HUES64 (cell line): ENCODE data around the gene RSPRY1.
"Not testable (repeated sequence)": the region's sequence is repeated elsewhere in the genome, so short reads cannot be mapped to it uniquely, and the experiment has no call there.

Source experiments
- H3K27ac ChIP-seq: 2 replicates; pipeline ENCODE4 v1.7.0; 2013; ENCODE audit warnings: low read depth, low read length, inconsistent platforms
- H3K27me3 ChIP-seq: 2 replicates; pipeline ENCODE4 v1.6.1; 2013; ENCODE audit warnings: mild to moderate bottlenecking, low read length; ENCODE audit not compliant: insufficient read depth
- H3K36me3 ChIP-seq: 2 replicates; pipeline ENCODE4 v1.6.1; 2013; ENCODE audit warnings: mild to moderate bottlenecking, low read length; ENCODE audit not compliant: insufficient read depth
- H3K4me1 ChIP-seq: 2 replicates; pipeline ENCODE4 v1.6.1; 2013; ENCODE audit warnings: mild to moderate bottlenecking, low read length, moderate library complexity; ENCODE audit not compliant: insufficient read depth
- H3K4me3 ChIP-seq: 2 replicates; pipeline ENCODE4 v1.5.1; 2013; ENCODE audit warnings: mild to moderate bottlenecking, low read length, moderate library complexity
- H3K9ac ChIP-seq: 2 replicates; pipeline ENCODE4 v1.6.1; 2013; ENCODE audit warnings: mild to moderate bottlenecking, low read depth, low read length
- H3K9me3 ChIP-seq: 2 replicates; pipeline ENCODE4 v1.6.1; 2013; ENCODE audit warnings: low read depth, low read length; ENCODE audit not compliant: insufficient read depth
- WGBS: fragments of 150-250, 120-280 bp; methylation state at CpG from one replicate; pipeline ENCODE4 v1.1.7; 2013; ENCODE audit warnings: missing lambda C conversion rate; 5-methylcytosine and 5-hydroxymethylcytosine counted together

Gene RSPRY1

DNA sequence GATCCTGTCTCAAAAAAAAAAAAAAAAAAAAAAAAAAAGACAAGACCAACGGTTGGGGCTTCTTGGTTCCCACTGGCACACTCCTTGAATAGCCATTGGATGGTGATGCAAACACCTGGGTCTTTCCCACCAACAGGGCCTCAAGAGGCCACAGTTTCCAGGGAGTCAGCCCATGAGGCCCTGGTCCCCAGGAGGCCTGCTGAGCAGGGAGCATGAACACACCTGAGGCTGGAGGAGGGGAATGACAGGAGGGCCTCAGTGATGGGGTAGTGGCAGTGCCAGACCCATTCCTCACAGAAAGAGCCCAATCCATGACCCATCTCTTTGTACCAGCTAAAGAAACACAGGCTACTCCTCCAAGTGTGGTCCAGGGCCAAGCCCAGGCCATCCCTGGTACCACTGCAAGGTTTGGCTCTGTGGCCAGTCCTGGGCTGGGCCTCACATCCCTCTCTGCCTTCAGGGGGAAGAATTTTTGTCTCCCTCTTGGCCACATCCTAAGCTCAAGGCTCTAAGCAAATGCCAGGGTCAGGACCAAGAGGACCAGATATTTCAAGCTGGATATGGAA is 72.9 kb downstream of the RSPRY1 start:
- H3K9ac ChIP-seq = no peak overlapping the region
- H3K4me1 ChIP-seq = peaks cover 12% of the 10 kb centered on the region
- no peak overlapping the region; the same call in 1 of the 2 replicates for H3K27ac ChIP-seq
- no peaks in the 10 kb centered on the region for H3K27me3 ChIP-seq
- WGBS = 86% methylated on average over 1 of the region's 1 CpG
- no peak overlapping the region for H3K4me3 ChIP-seq
- H3K9me3 ChIP-seq = no peaks in the 10 kb centered on the region
- peaks cover 3% of the 10 kb centered on the region; the same call in 1 of the 2 replicates for H3K36me3 ChIP-seq

DNA sequence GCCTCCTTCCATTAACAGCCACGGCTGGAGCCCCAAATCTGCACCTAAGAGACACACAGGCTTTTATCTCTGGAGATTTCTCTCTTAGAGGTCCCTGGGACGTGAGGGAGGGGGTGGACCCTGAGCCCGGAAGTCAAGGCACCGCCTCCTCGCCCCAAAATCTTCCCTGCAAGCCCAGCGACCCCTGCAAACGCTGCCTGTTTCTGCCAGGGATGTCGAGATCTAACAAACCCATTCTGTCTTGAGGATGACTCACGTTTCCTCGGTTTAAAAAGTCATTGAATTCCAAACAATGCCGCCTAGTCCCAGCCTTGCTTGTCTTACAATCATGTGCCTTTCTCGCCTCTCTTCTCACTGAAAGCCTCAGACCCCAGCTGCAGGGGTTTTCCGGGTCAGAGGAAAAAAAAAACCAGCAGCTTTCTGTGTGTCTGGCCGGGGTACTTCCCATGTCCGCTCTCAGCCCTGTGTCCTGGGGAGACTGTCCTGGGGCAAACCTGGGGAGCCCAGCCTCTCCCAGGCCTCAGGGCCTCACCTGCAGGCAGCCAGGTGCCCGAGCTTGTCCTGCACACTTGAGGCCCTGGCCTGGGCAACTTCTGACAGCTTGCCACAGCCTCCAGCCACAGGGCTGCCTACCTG is 74.3 kb downstream of the RSPRY1 start:
- Histone ChIP-seq H3K4me3 (peak overlapping the region; percentile 13; the same call in 1 of the 2 replicates), H3K27me3 (no peaks in the 10 kb centered on the region), H3K27ac (peak overlapping the region; percentile 80), H3K9ac (peak overlapping the region; percentile 53), H3K4me1 (peaks cover 12% of the 10 kb centered on the region), H3K36me3 (0 out of 2 replicates have a peak, but pooled peaks cover 3% of the 10 kb centered on the region), H3K9me3 (no peaks in the 10 kb centered on the region)
- WGBS = 18% methylated on average over 16 of the region's 16 CpGs

DNA sequence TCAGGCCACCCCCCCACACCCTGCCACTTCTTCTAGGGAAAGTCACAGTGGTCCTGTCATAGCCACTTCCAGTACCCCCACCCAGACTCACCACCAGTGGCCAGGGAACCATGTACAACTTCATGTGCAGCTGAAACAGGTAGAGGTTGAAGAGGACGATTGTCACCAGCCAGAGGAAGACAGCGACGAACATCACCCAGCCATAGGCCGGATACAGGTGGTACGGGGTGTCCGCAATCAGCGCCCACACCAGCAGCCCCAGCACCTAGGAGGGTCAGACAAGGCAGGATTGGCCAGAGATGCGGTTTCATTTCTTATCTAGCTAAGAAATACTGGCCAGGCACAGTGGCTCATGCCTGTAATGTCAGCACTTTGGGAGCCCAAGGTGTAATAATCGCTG is 75.7 kb downstream of the RSPRY1 start:
- 94% methylated on average over 9 of the region's 9 CpGs for WGBS
- Histone ChIP-seq H3K9ac (no peak overlapping the region), H3K27ac (no peak overlapping the region), H3K36me3 (no peaks in the 10 kb centered on the region), H3K4me3 (no peak overlapping the region), H3K4me1 (peaks cover 17% of the 10 kb centered on the region), H3K27me3 (no peaks in the 10 kb centered on the region), H3K9me3 (no peaks in the 10 kb centered on the region)

DNA sequence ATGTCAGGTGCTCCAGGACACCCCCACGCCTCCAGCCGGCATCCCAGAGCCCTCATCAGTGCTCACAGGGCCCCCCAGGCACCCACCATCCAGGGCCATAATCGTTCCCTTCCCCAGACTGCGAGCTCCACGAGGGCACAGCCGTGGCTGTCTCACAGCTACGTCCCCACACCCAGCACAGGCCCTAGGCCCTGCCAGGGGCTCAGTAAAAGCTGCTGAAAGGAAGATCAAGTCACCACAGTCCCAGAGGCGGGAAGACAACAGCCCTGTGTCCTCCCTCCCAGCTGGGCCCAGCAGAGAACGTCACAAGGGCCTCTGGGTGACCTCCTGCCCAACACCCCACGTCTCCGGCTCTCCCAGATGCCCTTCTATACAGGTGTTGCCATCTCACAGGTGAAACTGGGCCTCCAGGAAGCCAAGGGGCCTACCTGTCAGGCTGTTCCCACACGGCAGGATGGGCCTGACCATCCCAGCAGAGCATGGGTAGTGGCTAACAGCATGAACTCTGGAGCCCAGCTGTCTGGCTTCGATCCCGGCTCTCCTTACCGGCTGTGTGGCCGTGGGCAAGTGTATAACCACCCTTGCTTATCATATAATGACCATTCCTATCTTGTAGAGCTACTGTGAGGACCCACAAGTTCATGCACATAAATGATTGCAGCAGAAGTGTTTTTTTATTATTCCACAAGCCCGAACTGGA is 76.9 kb downstream of the RSPRY1 start:
- peaks cover 17% of the 10 kb centered on the region for H3K4me1 ChIP-seq
- H3K9me3 ChIP-seq = no peaks in the 10 kb centered on the region
- no peak overlapping the region for H3K4me3 ChIP-seq
- WGBS = 91% methylated on average over 17 of the region's 17 CpGs
- H3K9ac ChIP-seq = no peak overlapping the region
- no peaks in the 10 kb centered on the region for H3K36me3 ChIP-seq
- no peak overlapping the region for H3K27ac ChIP-seq
- no peaks in the 10 kb centered on the region for H3K27me3 ChIP-seq

DNA sequence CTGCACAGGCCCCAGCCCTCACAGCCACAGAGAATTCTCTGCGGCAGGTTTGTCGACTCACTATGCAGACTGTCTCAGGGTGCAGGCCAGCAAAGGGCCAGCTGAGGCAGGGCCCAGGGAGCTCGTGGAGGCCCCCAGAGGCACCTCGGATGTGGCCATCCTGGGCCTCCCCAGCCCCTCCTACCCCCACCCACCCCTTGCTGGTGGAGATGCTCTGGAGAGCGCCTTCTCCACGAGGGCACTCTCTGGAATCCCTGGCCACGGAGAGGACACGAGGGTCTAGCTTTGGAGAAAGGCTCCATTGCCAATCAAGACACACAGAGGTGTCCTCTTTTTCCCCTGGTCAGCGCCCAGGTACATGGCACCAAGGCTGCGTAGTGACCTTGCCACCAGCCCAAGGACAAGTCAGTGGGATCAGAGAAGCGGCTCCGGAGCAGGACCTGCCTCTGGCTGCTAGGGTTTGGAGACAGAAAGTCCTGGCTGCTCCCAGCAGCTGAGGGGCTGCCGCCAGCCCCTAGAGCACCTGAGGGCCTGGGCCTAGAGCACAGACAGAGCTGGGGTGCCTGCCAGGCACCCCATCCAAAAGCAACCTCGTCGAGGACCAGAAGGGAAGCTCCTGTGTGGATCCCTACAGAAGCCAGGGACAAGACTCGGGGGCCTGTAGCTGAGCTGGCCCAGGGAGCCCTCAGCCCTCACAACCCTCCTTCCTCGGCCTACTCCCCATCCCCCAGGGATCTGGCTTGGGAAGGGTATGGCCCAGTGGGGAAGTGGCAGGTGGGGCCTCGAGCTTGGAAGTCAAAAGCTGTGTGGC is 77.6 kb downstream of the RSPRY1 start:
- H3K9ac ChIP-seq = no peak overlapping the region
- no peaks in the 10 kb centered on the region for H3K9me3 ChIP-seq
- 89% methylated on average over 17 of the region's 18 CpGs for WGBS

DNA sequence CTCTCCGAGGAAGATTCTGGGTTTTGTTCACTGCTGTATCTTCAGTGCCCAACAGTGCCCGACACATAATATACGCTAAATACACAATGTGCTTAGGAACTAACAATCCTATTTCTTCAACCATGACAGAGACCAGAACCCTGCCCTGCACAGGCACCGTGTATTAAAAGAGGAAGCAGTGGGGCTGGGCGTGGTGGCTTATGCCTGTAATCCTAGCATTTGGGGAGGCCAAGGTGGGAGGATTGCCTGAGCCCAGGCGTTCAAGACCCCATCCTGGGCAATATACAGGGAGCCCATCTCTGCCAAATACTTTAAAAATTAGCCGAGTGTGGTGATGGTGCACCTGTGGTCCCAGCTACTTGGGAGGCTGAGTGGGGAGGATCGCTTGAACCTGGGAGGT is 78.3 kb downstream of the RSPRY1 start:
- Histone ChIP-seq H3K4me1 (peaks cover 17% of the 10 kb centered on the region), H3K9ac (no peak overlapping the region), H3K27me3 (no peaks in the 10 kb centered on the region), H3K4me3 (no peak overlapping the region), H3K27ac (no peak overlapping the region), H3K36me3 (no peaks in the 10 kb centered on the region), H3K9me3 (no peaks in the 10 kb centered on the region)
- WGBS = 93% methylated on average over 8 of the region's 8 CpGs

More for the DNA sequence above, 77.6 kb downstream of the RSPRY1 start:
- Histone ChIP-seq H3K4me3 (no peak overlapping the region), H3K27me3 (no peaks in the 10 kb centered on the region), H3K4me1 (peaks cover 17% of the 10 kb centered on the region), H3K27ac (no peak overlapping the region), H3K36me3 (no peaks in the 10 kb centered on the region)

DNA sequence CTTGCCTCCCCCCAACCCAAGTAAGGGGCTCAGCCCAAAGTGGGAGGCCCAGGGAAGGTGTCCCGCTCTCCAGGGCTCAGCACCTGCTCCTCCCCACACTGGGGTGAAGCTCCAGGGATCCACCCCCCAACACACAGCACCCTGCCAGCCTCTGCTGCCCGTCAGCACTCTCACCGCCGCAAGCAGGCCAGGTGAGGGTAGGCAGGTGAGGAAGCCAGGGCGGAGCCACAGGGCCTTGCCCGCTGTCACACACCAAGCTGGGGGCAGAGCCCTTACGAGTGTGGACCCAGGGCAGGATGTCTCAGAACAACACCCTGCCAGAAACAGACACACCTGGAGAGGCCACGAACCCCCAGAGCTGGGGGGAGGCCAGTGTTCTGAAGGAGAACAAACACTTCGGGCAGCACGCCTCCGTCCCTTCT is 78.8 kb downstream of the RSPRY1 start:
- Histone ChIP-seq H3K36me3 (no peaks in the 10 kb centered on the region), H3K27me3 (no peaks in the 10 kb centered on the region), H3K9me3 (no peaks in the 10 kb centered on the region), H3K4me1 (peaks cover 12% of the 10 kb centered on the region), H3K27ac (no peak overlapping the region), H3K4me3 (no peak overlapping the region), H3K9ac (no peak overlapping the region)
- WGBS = 91% methylated on average over 11 of the region's 11 CpGs

DNA sequence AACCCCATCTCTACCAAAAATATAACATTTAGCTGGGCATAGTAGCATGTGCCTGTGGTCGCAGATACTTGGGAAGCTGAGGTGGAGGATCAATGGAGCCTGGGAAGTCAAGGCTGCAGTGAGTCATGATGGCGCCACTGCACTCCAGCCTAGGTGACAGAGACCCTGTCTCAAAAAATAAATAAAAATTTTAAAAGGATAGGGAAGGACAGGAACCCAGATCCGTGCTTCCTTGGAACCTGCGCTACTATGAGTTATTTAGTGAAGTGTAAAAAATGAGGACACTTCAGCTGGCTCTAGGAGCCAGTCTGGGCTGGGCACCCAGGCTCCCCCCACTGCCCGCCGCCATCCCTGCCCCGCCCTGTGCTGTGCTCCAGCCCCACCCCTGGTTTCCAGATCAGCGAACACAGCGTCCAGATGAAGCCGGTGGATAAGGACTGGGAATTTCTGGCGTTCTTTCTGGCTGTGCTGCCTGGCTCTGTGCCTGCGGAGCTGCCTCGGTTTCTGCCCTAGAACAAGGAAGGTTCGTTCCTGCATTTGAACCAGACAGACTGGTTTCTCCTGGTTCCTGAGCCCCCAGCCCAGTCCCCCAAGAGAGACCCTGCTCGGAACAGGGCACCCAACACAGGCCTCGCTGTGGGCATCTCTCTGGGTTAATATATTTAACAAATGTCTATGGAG is 79.9 kb downstream of the RSPRY1 start:
- H3K4me1 ChIP-seq = peaks cover 12% of the 10 kb centered on the region; the same call in 1 of the 2 replicates
- 92% methylated on average over 16 of the region's 16 CpGs for WGBS
- H3K27me3 ChIP-seq = no peaks in the 10 kb centered on the region
- H3K9me3 ChIP-seq = no peaks in the 10 kb centered on the region
- H3K9ac ChIP-seq = no peak overlapping the region
- H3K36me3 ChIP-seq = no peaks in the 10 kb centered on the region
- H3K27ac ChIP-seq = no peak overlapping the region
- H3K4me3 ChIP-seq = no peak overlapping the region

DNA sequence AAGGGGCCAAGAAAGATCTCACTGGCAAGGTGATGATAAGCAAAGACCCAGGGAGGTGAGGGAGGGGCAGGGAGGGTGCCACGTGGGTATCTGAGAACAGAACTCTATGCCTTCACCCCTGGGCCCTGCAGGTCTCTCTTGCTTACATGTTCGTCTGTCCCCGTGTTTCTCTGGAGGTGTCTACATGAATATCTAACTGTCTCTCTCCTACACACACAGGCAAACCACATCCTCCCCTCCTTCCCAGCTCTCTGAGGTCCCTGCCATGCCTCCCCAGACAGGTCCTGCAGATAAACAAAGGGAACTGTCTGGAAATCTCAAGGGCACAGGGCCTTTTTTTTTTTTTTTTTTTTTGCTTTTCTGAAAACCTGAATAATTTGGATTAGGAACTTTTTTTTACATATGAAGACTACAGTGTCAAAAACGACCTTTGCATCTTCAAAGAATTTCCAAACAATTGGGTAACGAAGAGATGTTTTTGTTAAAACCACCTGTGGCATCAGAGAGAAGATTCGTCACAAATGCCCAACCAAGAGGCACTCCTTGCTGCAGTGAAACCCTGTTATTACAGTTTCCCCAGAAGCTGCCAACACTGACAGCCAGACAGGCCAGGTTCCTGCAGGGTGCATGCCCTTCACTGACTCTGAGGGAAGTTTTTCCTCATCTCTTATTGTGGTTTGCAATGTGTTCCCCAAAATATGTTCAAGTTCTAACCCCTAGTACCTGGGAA is 80.6 kb downstream of the RSPRY1 start:
- H3K27ac ChIP-seq = no peak overlapping the region
- H3K36me3 ChIP-seq = no peaks in the 10 kb centered on the region
- H3K9ac ChIP-seq = no peak overlapping the region
- H3K4me3 ChIP-seq = no peak overlapping the region
- H3K4me1 ChIP-seq = peaks cover 12% of the 10 kb centered on the region; the same call in 1 of the 2 replicates
- no peaks in the 10 kb centered on the region for H3K9me3 ChIP-seq
- 67% methylated on average over 6 of the region's 6 CpGs for WGBS
- H3K27me3 ChIP-seq = no peaks in the 10 kb centered on the region

DNA sequence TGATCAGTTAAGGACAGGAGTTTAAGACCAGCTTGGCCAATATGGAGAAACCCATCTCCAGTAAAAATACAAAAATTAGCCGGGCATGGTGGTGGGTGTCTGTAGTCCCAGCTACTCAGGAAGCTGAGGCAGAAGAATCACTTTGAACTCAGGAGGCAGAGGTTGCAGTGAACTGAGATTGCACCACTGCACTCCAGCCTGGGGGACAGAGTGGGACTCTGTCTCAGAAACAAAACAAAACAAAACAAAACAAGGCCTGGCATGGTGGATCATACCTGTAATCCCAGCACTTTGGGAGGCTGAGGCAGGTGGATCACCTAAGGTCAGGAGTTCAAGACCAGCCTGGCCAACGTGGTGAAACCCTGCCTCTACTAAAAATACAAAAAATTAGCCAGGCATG is 81.2 kb downstream of the RSPRY1 start:
- not testable (repeated sequence) for H3K9me3 ChIP-seq, H3K27me3 ChIP-seq, H3K36me3 ChIP-seq, H3K9ac ChIP-seq, H3K27ac ChIP-seq, H3K4me3 ChIP-seq
- WGBS = 92% methylated on average over 2 of the region's 2 CpGs
- peaks cover 12% of the 10 kb centered on the region; the same call in 1 of the 2 replicates for H3K4me1 ChIP-seq
